HG03558 (cell line): Measurements from ENCODE around the gene LY6G6C.

Experiments
- ATAC-seq: cut with Tn5 transposase; IDR thresholded peaks from one replicate; pipeline ENCODE4 v1.9.1; 2021; ENCODE audit warnings: moderate number of reproducible peaks; ENCODE audit not compliant: unreplicated experiment; ENCODE audit errors: extremely low read depth

Gene LY6G6C

DNA sequence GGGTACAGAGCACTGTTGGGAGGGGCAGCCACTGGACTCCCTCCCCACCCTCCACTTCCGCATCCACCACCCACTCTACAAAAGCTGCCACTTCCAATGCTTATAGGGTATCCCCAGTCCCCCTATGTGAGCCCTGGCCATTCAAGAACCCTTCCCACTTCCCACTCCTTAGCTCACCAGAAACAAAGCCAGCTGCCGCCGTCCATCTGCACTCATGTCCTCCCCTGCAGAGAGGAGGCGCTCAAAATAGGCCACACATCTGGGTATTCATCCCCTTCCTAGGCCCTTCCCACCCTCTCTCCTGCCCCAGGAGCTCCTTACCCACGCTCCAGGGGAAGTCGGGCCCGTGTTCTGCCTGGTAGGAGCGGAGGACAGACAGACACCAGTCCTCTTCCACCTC is 34.2 kb downstream of the LY6G6C start:
- no peak for ATAC-seq

GRCh38 chr6:31686483-31686882 is 35.1 kb downstream of the LY6G6C start:
- ATAC-seq, result no peak

DNA sequence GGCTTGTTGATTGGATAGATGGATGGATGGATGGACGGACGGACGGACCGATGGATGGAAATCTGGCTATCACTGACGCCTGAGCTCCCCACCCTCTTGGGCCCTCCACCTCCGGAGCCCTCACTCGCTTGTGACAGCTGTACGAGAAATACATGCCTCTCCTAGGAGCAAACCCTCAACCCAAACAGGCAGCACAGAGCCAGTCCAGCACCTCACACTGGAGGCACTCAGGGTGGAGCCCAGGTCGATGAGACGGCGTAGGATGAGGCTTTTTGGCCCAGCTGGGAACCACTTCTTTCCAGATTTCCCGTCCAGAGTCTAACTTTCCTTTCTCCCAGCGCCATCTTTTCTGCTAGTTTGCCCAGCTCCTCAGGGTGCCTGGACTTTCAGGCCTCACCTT is 38.0 kb downstream of the LY6G6C start:
- no peak for ATAC-seq

- ATAC-seq, result no peak
Measured at GRCh38 chr6:31681135-31681671, 40.3 kb downstream of the LY6G6C start.

- no peak for ATAC-seq
Measured at GRCh38 chr6:31680226-31681134, 41.1 kb downstream of the LY6G6C start, which contains the start of gene LY6G5C. Gene LY6G5C (minus strand): TSS chr6:31681067. CDS start chr6:31680373, 694 bp downstream.

GRCh38 chr6:31677955-31678354 is 43.6 kb downstream of the LY6G6C start:
- ATAC-seq, result no peak

DNA sequence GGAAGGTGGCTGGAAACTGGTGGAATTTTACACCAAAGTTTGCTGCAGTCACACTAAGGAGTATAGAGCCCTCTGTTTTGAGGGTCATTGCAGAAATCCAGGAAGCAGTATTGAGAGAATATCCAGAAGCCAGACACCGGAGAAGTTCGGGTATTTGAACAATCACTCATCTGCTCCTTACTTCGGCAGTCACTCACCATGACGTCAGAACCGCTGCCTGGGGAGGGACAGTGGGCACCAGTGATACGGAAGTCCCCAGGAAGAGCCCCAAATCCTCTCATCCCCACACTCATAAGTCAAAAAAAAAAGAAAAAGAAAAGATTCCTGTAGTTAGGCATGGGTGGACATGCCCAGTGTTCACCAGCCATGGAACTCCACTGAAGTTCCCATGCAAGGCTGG is 44.6 kb downstream of the LY6G6C start:
- ATAC-seq, result no peak

- no peak for ATAC-seq
Measured at GRCh38 chr6:31676322-31676903, 45.1 kb downstream of the LY6G6C start.

DNA sequence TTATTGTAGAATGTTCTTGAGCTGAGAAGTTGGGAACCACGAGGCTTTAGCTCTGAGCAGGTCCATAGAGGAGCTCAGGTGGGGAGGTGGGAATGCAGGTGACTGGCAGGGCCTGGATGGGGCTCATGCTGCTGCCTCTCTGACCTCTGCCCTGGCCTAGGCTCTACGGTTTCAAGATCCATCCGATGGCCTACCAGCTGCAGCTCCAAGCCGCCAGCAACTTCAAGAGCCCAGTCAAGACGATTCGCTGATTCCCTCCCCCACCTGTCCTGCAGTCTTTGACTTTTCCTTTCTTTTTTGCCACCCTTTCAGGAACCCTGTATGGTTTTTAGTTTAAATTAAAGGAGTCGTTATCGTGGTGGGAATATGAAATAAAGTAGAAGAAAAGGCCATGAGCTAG is 51.9 kb downstream of the LY6G6C start, which contains the start of gene LY6G5B:
TSS of gene LY6G5B (plus strand) at position 301 of the 400 bp plus-strand sequence. CDS start 975 bp downstream, outside the sequence.
- no peak for ATAC-seq
